ENCODE results near the gene DPM2. TPM values are rescaled to one million over a fixed set of nuclear protein-coding genes. Genes with fewer than 3 reads are reported as not detected.

Gene DPM2
- polyA plus RNA-seq, 2 of the 4 experiments (the other 2 are of a cell fraction), result 41.9 to 45.9 TPM

- TF ChIP-seq MAZ (IDR thresholded peaks at IDR 0.05; ENCODE audit: borderline replicate concordance, low read depth, low read length), result no peak
- no peak for TF ChIP-seq CEBPB (IDR thresholded peaks at IDR 0.05)
- no peak; the same call in 1 of the 3 replicates for TF ChIP-seq CTCF (IDR thresholded peaks at IDR 0.05)
Observed at GRCh38 chr9:127943011-127943662, 5.5 kb upstream of the DPM2 start (continued).

GRCh38 chr9:127942216-127943010 lies 4.8 kb upstream of the DPM2 start:
- CTCF ChIA-PET, result interaction anchor here (0.6 to 35.7 kb wide), 34 partner anchors 9 to 402 kb away, joined by 3 to 827 read pairs (median 11); partner anchors contain the start of genes CDK9, EEIG1, NAIF1 and PIP5KL1
- H3K9me3 ChIP-seq, result no peaks in the 10 kb centered on the region
- DNase-seq (ENCODE audit: low read depth in 1 of 2, low spot score in 1 of 2), result peak; percentile 63 to 76
- no peak overlapping the region for H3K4me3 ChIP-seq
- H3K4me1 ChIP-seq, result peaks cover 24% of the 10 kb centered on the region; the same call in 2 of the 3 replicates
- ATAC-seq, result peak; percentile 58 to 77
- peak overlapping the region in 1 of 2 experiments; percentile 47; a peak in 3 of 6 replicates for H3K27ac ChIP-seq
- 67% methylated on average over 16 of the region's 18 CpGs for WGBS (ENCODE audit: missing lambda C conversion rate)
- no peak overlapping the region for H3K4me2 ChIP-seq
- POLR2A ChIA-PET, result interaction anchor here (1.0 kb wide), 1 partner anchor 92 kb away, joined by 3 read pairs; no protein-coding TSS in a partner anchor
- TF ChIP-seq E2F6 (IDR thresholded peaks at IDR 0.05; ENCODE audit: borderline replicate concordance, low read depth) (no peak), ELK1 (IDR thresholded peaks at IDR 0.05; ENCODE audit: low read depth, low read length) (no peak), REST (IDR thresholded peaks at IDR 0.05) (no peak), CBX8 (IDR thresholded peaks at IDR 0.05) (no peak), PBX3 (IDR thresholded peaks at IDR 0.05) (no peak), HEYL (CRISPR knock-in tag; IDR thresholded peaks at IDR 0.05) (no peak), SMC3 (IDR thresholded peaks at IDR 0.05) (peak; percentile 69), NPAS2 (CRISPR knock-in tag; IDR thresholded peaks at IDR 0.05; ENCODE audit: borderline replicate concordance) (no peak), EHMT2 (IDR thresholded peaks at IDR 0.05; ENCODE audit: low read depth) (no peak), USF2 (IDR thresholded peaks at IDR 0.05) (no peak), CTCF (IDR thresholded peaks at IDR 0.05) (peak; percentile 71), MAX (IDR thresholded peaks at IDR 0.05) (0 out of 2 replicates have a peak, but pooled peaks have one; percentile 45), RAD21 (conservative IDR thresholded peaks at IDR 0.05 in 1 of 2, IDR thresholded peaks at IDR 0.05 in 1 of 2) (peak; percentile 48 to 52; a peak in 4 of 5 replicates)
- no peak for FAIRE-seq

Data from A549 (cell line).